Endothelial cell (in vitro differentiated cells): ENCODE results near the gene NEIL1. TPM values are rescaled to one million over a fixed set of nuclear protein-coding genes. Genes with fewer than 3 reads are reported as not detected.

Experiments
- DNase-seq: peaks from one replicate; pipeline ENCODE4 v3.0.0; 2021; ENCODE audit warnings: low spot score
- H3K27ac Mint-ChIP-seq: one replicate; pipeline ENCODE4 v1.8.0; 2021; ENCODE audit warnings: mixed read lengths, inconsistent platforms; ENCODE audit not compliant: unreplicated experiment
- H3K27me3 Mint-ChIP-seq: one replicate; pipeline ENCODE4 v1.8.0; 2021; ENCODE audit warnings: mild to moderate bottlenecking, moderate library complexity, mixed read lengths, inconsistent platforms; ENCODE audit not compliant: unreplicated experiment
- H3K36me3 Mint-ChIP-seq: one replicate; pipeline ENCODE4 v1.8.0; 2021; ENCODE audit warnings: mild to moderate bottlenecking, low read depth, mixed read lengths, inconsistent platforms; ENCODE audit not compliant: unreplicated experiment
- H3K4me1 Mint-ChIP-seq: one replicate; pipeline ENCODE4 v1.8.0; 2021; ENCODE audit warnings: mild to moderate bottlenecking, mixed read lengths, inconsistent platforms; ENCODE audit not compliant: unreplicated experiment
- H3K4me3 Mint-ChIP-seq: one replicate; pipeline ENCODE4 v1.8.0; 2021; ENCODE audit warnings: mild to moderate bottlenecking, mixed read lengths, inconsistent platforms; ENCODE audit not compliant: unreplicated experiment
- H3K9me3 Mint-ChIP-seq: one replicate; pipeline ENCODE4 v1.8.0; 2021; ENCODE audit warnings: mixed read lengths, inconsistent platforms; ENCODE audit not compliant: unreplicated experiment
- total RNA-seq: library from RNA; stranded (reverse); fragmentation: NEBNext Ultra II Directional; extraction: Animal tissue kit (Norgen Biotek cat#: 25700); gene quantifications from one replicate; pipeline ENCODE4 v1.2.1, GENCODE V29; 2021; ENCODE audit not compliant: unreplicated experiment
- TF ChIP-seq, protein P1 (sequence below): fragments of 200-600 bp; sonication (generic); IDR thresholded peaks from one replicate; pipeline ENCODE4 v1.5.0; 2021; ENCODE audit warnings: antibody characterized with exemption; ENCODE audit not compliant: unreplicated experiment

NEIL1 gene
- total RNA-seq, 1 donor from 2014 or later, result 149 TPM

DNA sequence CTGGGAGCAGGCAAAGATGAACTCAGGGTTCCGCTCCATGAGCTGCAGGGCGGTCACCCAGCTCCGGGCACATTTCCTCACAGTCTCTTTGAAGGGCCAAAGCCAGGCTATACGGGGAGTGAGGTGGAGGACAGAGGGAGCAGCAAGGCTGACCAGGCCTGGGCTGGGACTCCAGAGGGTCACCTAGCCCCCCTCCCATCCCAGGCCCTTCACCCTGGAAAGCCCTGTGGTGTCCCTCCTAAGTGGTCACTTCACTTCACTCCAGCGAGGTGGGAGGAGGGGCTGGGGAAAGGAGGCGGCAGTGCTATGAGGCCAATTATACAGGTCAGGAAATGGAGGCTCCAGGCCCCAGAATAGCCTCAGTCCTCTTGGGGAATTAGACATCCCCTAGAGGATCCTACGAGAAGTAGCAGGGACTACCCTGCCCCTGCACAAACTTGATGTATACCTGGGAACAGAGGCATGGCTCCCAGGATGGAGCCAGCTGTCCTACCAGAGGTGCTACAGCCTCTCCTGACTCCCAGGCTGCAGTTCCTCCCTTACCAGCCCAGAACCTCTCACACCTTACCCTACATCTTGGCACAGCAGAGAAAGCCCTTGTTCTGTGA is 15.9 kb downstream of the NEIL1 start:
- H3K27me3 Mint-ChIP-seq, result peaks cover 6% of the 10 kb centered on the region
- TF ChIP-seq, protein P1, sequence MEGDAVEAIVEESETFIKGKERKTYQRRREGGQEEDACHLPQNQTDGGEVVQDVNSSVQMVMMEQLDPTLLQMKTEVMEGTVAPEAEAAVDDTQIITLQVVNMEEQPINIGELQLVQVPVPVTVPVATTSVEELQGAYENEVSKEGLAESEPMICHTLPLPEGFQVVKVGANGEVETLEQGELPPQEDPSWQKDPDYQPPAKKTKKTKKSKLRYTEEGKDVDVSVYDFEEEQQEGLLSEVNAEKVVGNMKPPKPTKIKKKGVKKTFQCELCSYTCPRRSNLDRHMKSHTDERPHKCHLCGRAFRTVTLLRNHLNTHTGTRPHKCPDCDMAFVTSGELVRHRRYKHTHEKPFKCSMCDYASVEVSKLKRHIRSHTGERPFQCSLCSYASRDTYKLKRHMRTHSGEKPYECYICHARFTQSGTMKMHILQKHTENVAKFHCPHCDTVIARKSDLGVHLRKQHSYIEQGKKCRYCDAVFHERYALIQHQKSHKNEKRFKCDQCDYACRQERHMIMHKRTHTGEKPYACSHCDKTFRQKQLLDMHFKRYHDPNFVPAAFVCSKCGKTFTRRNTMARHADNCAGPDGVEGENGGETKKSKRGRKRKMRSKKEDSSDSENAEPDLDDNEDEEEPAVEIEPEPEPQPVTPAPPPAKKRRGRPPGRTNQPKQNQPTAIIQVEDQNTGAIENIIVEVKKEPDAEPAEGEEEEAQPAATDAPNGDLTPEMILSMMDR, result no peak
- no peak overlapping the region for H3K27ac Mint-ChIP-seq
- H3K9me3 Mint-ChIP-seq, result no peaks in the 10 kb centered on the region
- H3K4me3 Mint-ChIP-seq, result peak overlapping the region; percentile 18
- no peak for DNase-seq
- peaks cover 23% of the 10 kb centered on the region for H3K36me3 Mint-ChIP-seq
- H3K4me1 Mint-ChIP-seq, result peaks cover 12% of the 10 kb centered on the region

DNA sequence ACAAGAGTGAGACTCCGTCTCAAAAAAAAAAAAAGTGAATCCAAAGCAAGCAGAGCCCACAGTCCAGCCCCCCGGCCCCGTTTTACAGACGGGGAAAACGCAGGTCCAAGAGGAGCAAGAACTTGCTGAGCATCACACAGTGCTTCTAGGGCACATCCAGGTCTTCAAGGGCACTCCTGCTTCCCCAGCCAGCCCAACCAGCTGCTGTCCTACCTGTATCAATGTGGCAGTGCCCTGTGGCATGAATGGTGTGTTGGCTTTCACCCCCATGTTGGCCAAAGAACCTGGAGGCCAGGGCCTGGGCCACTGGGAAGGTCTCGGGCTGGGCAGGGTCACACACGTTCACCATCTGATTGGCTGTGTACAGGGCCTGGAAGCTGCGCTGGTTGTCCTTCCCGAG is 16.9 kb downstream of the NEIL1 start:
- DNase-seq, result no peak
- TF ChIP-seq, protein P1, result no peak
- Mint-ChIP-seq H3K9me3 (no peaks in the 10 kb centered on the region), H3K4me3 (no peak overlapping the region), H3K36me3 (peaks cover 20% of the 10 kb centered on the region), H3K27ac (no peak overlapping the region), H3K4me1 (peaks cover 15% of the 10 kb centered on the region), H3K27me3 (peaks cover 6% of the 10 kb centered on the region)

DNA sequence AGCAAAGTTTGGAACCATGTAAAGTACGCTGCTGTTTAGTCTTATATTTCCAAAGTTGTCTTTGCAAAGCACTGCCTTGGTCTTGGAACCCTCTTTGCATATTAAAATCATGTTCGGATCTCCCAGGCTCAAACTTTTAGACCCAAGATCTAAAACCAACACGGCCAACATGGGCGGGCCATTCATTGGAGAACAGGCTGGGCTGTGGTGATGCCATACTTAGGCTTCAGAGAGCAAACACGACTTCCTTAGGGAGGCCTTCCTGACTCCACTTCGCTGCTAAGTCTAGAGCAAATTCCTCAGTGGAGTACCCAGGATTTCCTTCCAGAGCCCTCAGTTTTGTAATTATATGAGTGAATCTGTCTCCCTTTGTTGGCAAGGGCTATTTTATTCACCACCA is 18.0 kb downstream of the NEIL1 start:
- no peaks in the 10 kb centered on the region for H3K9me3 Mint-ChIP-seq
- TF ChIP-seq, protein P1, result no peak

DNA sequence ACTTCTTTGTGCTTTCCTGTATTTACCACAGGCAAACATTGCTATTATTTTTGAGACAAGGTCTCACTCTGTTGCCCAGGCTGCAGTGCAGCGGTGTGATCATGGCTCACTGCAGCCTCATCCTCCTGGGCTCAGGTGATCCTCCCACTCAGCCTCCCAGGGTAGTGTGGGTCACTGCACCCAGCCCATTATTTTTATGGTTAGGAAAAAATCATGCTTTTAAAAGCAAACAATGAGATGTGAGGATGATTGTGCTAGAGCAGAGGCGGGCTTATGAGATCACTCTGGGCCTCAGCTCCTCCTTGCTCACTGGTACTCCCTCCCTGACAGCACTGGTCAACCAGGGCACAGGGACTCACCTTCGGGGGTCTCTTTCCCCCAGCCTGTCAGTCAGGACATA is 19.3 kb downstream of the NEIL1 start:
- Mint-ChIP-seq H3K27ac (no peak overlapping the region), H3K4me1 (peaks cover 32% of the 10 kb centered on the region), H3K36me3 (peaks cover 17% of the 10 kb centered on the region), H3K27me3 (peaks cover 6% of the 10 kb centered on the region), H3K4me3 (no peak overlapping the region), H3K9me3 (no peaks in the 10 kb centered on the region)
- DNase-seq, result no peak
- TF ChIP-seq, protein P1, result no peak

More for the DNA sequence above, 18.0 kb downstream of the NEIL1 start:
- H3K4me3 Mint-ChIP-seq, result peak overlapping the region; percentile 26
- H3K27me3 Mint-ChIP-seq, result peaks cover 7% of the 10 kb centered on the region
- H3K27ac Mint-ChIP-seq, result no peak overlapping the region
- peaks cover 26% of the 10 kb centered on the region for H3K4me1 Mint-ChIP-seq
- DNase-seq, result no peak
- peaks cover 20% of the 10 kb centered on the region for H3K36me3 Mint-ChIP-seq

DNA sequence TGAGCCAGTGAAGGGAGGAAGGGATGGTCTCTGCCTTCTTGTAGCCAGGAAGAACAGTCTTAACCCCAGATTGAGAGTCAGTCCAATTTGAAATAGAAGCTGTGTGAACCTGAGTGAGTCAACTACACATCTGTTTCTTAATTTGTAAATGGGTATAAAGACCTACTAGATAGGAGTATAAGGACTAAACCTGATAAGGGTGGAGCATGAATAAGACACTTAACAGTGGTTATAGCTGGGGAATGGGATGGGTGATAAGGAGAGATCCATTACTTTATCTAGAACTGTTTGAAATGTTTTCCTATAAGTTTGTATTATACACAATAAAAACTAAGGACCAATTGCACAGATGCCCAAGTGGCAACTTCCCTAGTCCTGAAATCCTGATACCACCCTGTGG is 20.2 kb downstream of the NEIL1 start:
- H3K36me3 Mint-ChIP-seq, result peaks cover 21% of the 10 kb centered on the region
- H3K27ac Mint-ChIP-seq, result peak overlapping the region; percentile 63
- no peak for DNase-seq
- H3K4me1 Mint-ChIP-seq, result peaks cover 38% of the 10 kb centered on the region
- TF ChIP-seq, protein P1, result no peak
- H3K27me3 Mint-ChIP-seq, result peaks cover 6% of the 10 kb centered on the region
- peak overlapping the region; percentile 86 for H3K4me3 Mint-ChIP-seq
- H3K9me3 Mint-ChIP-seq, result no peaks in the 10 kb centered on the region
